SK-N-SH (cell line): ENCODE results near the gene CRAT. TPM values are rescaled to one million over a fixed set of nuclear protein-coding genes. Genes with fewer than 3 reads are reported as not detected.

ENCODE experiments used
- CTCF ChIA-PET: fragments of 300-600, 350-600 bp; formaldehyde crosslinking; extraction: SDS; loops from one replicate; lab custom pipeline; 2021; lab: Yijun Ruan, JAX
- POLR2A ChIA-PET: fragments of 350-600 bp; sonication (Branson Sonifier 250); formaldehyde crosslinking; extraction: SDS; loops from one replicate; lab custom pipeline; 2020; ENCODE audit warnings: antibody characterized with exemption, inconsistent platforms; lab: Yijun Ruan, JAX
- DNase-seq: peaks from one replicate; pipeline ENCODE4 v3.0.0; 2012
- H2AFZ ChIP-seq: fragments of 200-600 bp; sonication (generic); 2 replicates; pipeline ENCODE4 v1.8.1; 2016; ENCODE audit warnings: antibody characterized with exemption, mild to moderate bottlenecking, low read depth
- H3F3A ChIP-seq: fragments of 200-600 bp; sonication (generic); replicated peaks from 2 replicates; pipeline ENCODE3; 2016; ENCODE audit warnings: antibody characterized with exemption, mild to moderate bottlenecking; ENCODE audit not compliant: insufficient read depth
- H3K27ac ChIP-seq, 2 experiments: fragments of 200-500 bp in 1 of 2; fragments of 200-600 bp in 1 of 2; sonication (Bioruptor generic) in 1 of 2; sonication (generic), shearing (Covaris generic) in 1 of 2; 2 replicates each; pipeline versions ENCODE4 v1.5.1 to v1.6.1; 2014 to 2016; ENCODE audit warnings: low read depth in 2 of 2, inconsistent platforms in 1 of 2, low read length in 1 of 2, mild to moderate bottlenecking in 1 of 2, mixed read lengths in 1 of 2
- H3K27me3 ChIP-seq: fragments of 200-600 bp; sonication (generic), shearing (Covaris generic); 2 replicates; pipeline ENCODE4 v1.6.1; 2016; ENCODE audit warnings: mixed run types; ENCODE audit not compliant: insufficient read depth
- H3K36me3 ChIP-seq, 2 experiments: fragments of 200-500 bp in 1 of 2; fragments of 200-600 bp in 1 of 2; sonication (Bioruptor generic) in 1 of 2; sonication (generic) in 1 of 2; replicated peaks in 1 of 2; 2 replicates each; pipeline versions ENCODE3 to v1.5.1; 2014 to 2016; ENCODE audit warnings: low read length in 1 of 2, mild to moderate bottlenecking in 1 of 2; ENCODE audit not compliant: insufficient read depth in 2 of 2, control insufficient read depth in 1 of 2
- H3K4me1 ChIP-seq, 2 experiments: fragments of 200-500 bp in 1 of 2; fragments of 200-600 bp in 1 of 2; sonication (Bioruptor generic) in 1 of 2; sonication (generic), shearing (Covaris generic) in 1 of 2; 2 replicates each; pipeline versions ENCODE4 v1.5.1 to v1.6.1; 2014 to 2016; ENCODE audit warnings: low read depth in 1 of 2, low read length in 1 of 2, mixed run types in 1 of 2; ENCODE audit not compliant: insufficient read depth in 2 of 2, control insufficient read depth in 1 of 2
- H3K4me2 ChIP-seq: fragments of 200-600 bp; sonication (generic), shearing (Covaris generic); 2 replicates; pipeline ENCODE4 v1.6.1; 2017; ENCODE audit warnings: mixed run types
- H3K4me3 ChIP-seq, 2 experiments: fragments of 200-500 bp in 1 of 2; fragments of 200-600 bp in 1 of 2; sonication (Bioruptor generic) in 1 of 2; sonication (generic), shearing (Covaris generic) in 1 of 2; 2 replicates each; pipeline versions ENCODE4 v1.5.1 to v1.8.1; 2014 to 2016; ENCODE audit warnings: low read depth in 2 of 2, inconsistent platforms in 1 of 2, low read length in 1 of 2, mild to moderate bottlenecking in 1 of 2, mixed read lengths in 1 of 2, moderate library complexity in 1 of 2
- H3K79me2 ChIP-seq: fragments of 200-600 bp; sonication (generic); 2 replicates; pipeline ENCODE4 v1.8.1; 2017; ENCODE audit warnings: mild to moderate bottlenecking; ENCODE audit not compliant: insufficient read depth
- H3K9ac ChIP-seq: fragments of 200-600 bp; sonication (generic); 2 replicates; pipeline ENCODE4 v1.6.1; 2017; ENCODE audit warnings: mixed run types
- H3K9me2 ChIP-seq: fragments of 200-600 bp; sonication (generic); 2 replicates; pipeline ENCODE4 v1.6.1; 2017; ENCODE audit warnings: mixed run types
- H3K9me3 ChIP-seq: fragments of 200-600 bp; sonication (generic); 2 replicates; pipeline ENCODE4 v1.6.1; 2017; ENCODE audit warnings: mixed run types, mild to moderate bottlenecking, moderate library complexity
- H4K20me1 ChIP-seq: fragments of 200-600 bp; sonication (generic); 2 replicates; pipeline ENCODE4 v1.6.1; 2017; ENCODE audit warnings: mild to moderate bottlenecking, mixed run types; ENCODE audit not compliant: insufficient read depth
- CHD2 ChIP-seq: fragments of 150-350 bp; IDR thresholded peaks from 2 replicates; pipeline ENCODE4 v1.6.1; 2018; ENCODE audit warnings: low read length; ENCODE audit not compliant: partially characterized antibody
- CTCF ChIP-seq: fragments of 200-600 bp; sonication (generic); IDR thresholded peaks from 2 replicates; pipeline ENCODE4 v1.6.1; 2017; ENCODE audit warnings: antibody characterized with exemption, mild to moderate bottlenecking, moderate library complexity
- ELF1 ChIP-seq: IDR thresholded peaks from 2 replicates; pipeline ENCODE4 v1.4.0; 2012
- FOXM1 ChIP-seq: IDR thresholded peaks from 2 replicates; pipeline ENCODE4 v1.4.0; 2012; ENCODE audit warnings: low read depth, mild to moderate bottlenecking
- GATA2 ChIP-seq: sonication (generic); formaldehyde crosslinking; IDR thresholded peaks from 2 replicates; pipeline ENCODE4 v1.5.0; 2020; ENCODE audit warnings: mild to moderate bottlenecking, missing genetic modification reagents
- IRF3 ChIP-seq: fragments of 150-350 bp; IDR thresholded peaks from 2 replicates; pipeline ENCODE4 v1.6.1; 2016; ENCODE audit warnings: mild to moderate bottlenecking, low read depth, low read length
- MAX ChIP-seq: IDR thresholded peaks from 2 replicates; pipeline ENCODE4 v1.4.0; 2012; ENCODE audit warnings: low read depth
- MXI1 ChIP-seq: IDR thresholded peaks from 2 replicates; pipeline ENCODE4 v1.6.1; 2012; ENCODE audit warnings: mild to moderate bottlenecking, low read depth, low read length, improper control_type of control experiment
- PBX3 ChIP-seq: IDR thresholded peaks from 2 replicates; pipeline ENCODE4; 2012
- POLR2AphosphoS5 ChIP-seq: IDR thresholded peaks from 2 replicates; pipeline ENCODE4 v1.6.1; 2012; ENCODE audit warnings: low read depth, low read length
- RXRA ChIP-seq: IDR thresholded peaks from 2 replicates; pipeline ENCODE4 v1.4.0; 2012; ENCODE audit warnings: low read depth, mild to moderate bottlenecking, borderline replicate concordance
- TAF1 ChIP-seq: IDR thresholded peaks from 2 replicates; pipeline ENCODE4 v1.6.1; 2012; ENCODE audit warnings: low read depth, mild to moderate bottlenecking, low read length, moderate library complexity, borderline replicate concordance
- TCF12 ChIP-seq: IDR thresholded peaks from 2 replicates; pipeline ENCODE4 v1.4.0; 2012
- USF2 ChIP-seq: fragments of 150-350 bp; IDR thresholded peaks from 2 replicates; pipeline ENCODE4 v1.6.1; 2017; ENCODE audit warnings: antibody characterized with exemption, low read length, low read depth, borderline replicate concordance
- ZBTB33 ChIP-seq: IDR thresholded peaks from 2 replicates; pipeline ENCODE4 v1.4.0; 2012; ENCODE audit warnings: low read depth, borderline replicate concordance
- WGBS: methylation state at CpG from one replicate; pipeline ENCODE4 v1.1.6; 2017; ENCODE audit warnings: low lambda C conversion rate; 5-methylcytosine and 5-hydroxymethylcytosine counted together
- polyA plus RNA-seq, 3 experiments: library from polyadenylated mRNA; depleted of rRNA; stranded (reverse); fragments of >200 nt; gene quantifications; 2 replicates each; pipeline ENCODE4 v1.2.3, GENCODE V29; 2012

The CRAT gene
- polyA plus RNA-seq, 1 of the 3 experiments (the other 2 are of a cell fraction), result 44.5 TPM

GRCh38 chr9:129109537-129109903, 1.1 kb downstream of the CRAT start:
- Histone ChIP-seq H4K20me1 (no peaks in the 10 kb centered on the region), H3K36me3 (peaks cover 0 to 9% of the 10 kb centered on the region in 2 experiments), H3K4me3 (peak overlapping the region; percentile 88 to 91; a peak in 3 of 4 replicates), H3K4me1 (peaks cover 11 to 19% of the 10 kb centered on the region in 2 experiments; a peak in 2 of 4 replicates), H3K9me3 (no peaks in the 10 kb centered on the region), H3K4me2 (peak overlapping the region; percentile 100), H3F3A (peaks cover 7% of the 10 kb centered on the region), H3K79me2 (peaks cover 54% of the 10 kb centered on the region), H3K9ac (peak overlapping the region; percentile 41; the same call in 1 of the 2 replicates), H3K27me3 (no peaks in the 10 kb centered on the region), H3K27ac (no peak overlapping the region), H3K9me2 (no peaks in the 10 kb centered on the region), H2AFZ (no peak overlapping the region)
- no peak for DNase-seq
- POLR2A ChIA-PET, result interaction anchor here (1.1 kb wide), 1 partner anchor 22 kb away, joined by 4 read pairs; no protein-coding TSS in a partner anchor
- WGBS, result 94% methylated on average over 3 of the region's 7 CpGs
- CTCF ChIA-PET, result interaction anchor here (0.7 to 8.4 kb wide), 2 partner anchors 21 to 220 kb away, joined by 3 to 52 read pairs; no protein-coding TSS in a partner anchor
- no peak for TF ChIP-seq POLR2AphosphoS5
- no peak for TF ChIP-seq CHD2
- TF ChIP-seq FOXM1, result no peak
- TF ChIP-seq PBX3, result no peak
- TF ChIP-seq ZBTB33, result no peak

GRCh38 chr9:129108805-129109536, 1.6 kb downstream of the CRAT start:
- no peaks in the 10 kb centered on the region for H3K9me3 ChIP-seq
- no peaks in the 10 kb centered on the region for H3K27me3 ChIP-seq
- H3K36me3 ChIP-seq, result peaks cover 0 to 9% of the 10 kb centered on the region in 2 experiments
- peaks cover 11 to 19% of the 10 kb centered on the region in 2 experiments; a peak in 2 of 4 replicates for H3K4me1 ChIP-seq
- 93% methylated on average over 9 of the region's 10 CpGs for WGBS
- CTCF ChIA-PET, result interaction anchor here (0.7 to 8.4 kb wide), 3 partner anchors 22 to 708 kb away, joined by 3 to 52 read pairs (median 3); no protein-coding TSS in a partner anchor
- H3K9me2 ChIP-seq, result no peaks in the 10 kb centered on the region
- peak overlapping the region; percentile 100 for H3K4me2 ChIP-seq
- peak overlapping the region; percentile 41; the same call in 1 of the 2 replicates for H3K9ac ChIP-seq
- no peaks in the 10 kb centered on the region for H4K20me1 ChIP-seq
- peaks cover 7% of the 10 kb centered on the region for H3F3A ChIP-seq
- H3K4me3 ChIP-seq, result peak overlapping the region in 1 of 2 experiments; percentile 91; a peak in 2 of 4 replicates
- no peak overlapping the region for H2AFZ ChIP-seq
- no peak for DNase-seq
- no peak overlapping the region for H3K27ac ChIP-seq
- H3K79me2 ChIP-seq, result peaks cover 49% of the 10 kb centered on the region
- POLR2A ChIA-PET, result interaction anchor here (1.1 kb wide), 1 partner anchor 23 kb away, joined by 4 read pairs; no protein-coding TSS in a partner anchor
- TF ChIP-seq GATA2 (CRISPR knock-in tag), result no peak
- no peak for TF ChIP-seq IRF3
- TF ChIP-seq FOXM1, result no peak
- no peak for TF ChIP-seq RXRA
- TF ChIP-seq MAX, result no peak
- no peak for TF ChIP-seq MXI1
- TF ChIP-seq ELF1, result no peak
- TF ChIP-seq USF2, result no peak
- TF ChIP-seq TCF12, result no peak
- no peak for TF ChIP-seq ZBTB33
- no peak for TF ChIP-seq CTCF
- TF ChIP-seq TAF1, result no peak
